Thoracic aorta (tissue), 2 donors: ENCODE measurements around the gene DDX39A. TPM values are rescaled to one million over a fixed set of nuclear protein-coding genes. Genes with fewer than 3 reads are reported as not detected.
"Not testable (repeated sequence)": the region's sequence is repeated elsewhere in the genome, so short reads cannot be mapped to it uniquely, and the experiment has no call there.

ENCODE experiments used
- ATAC-seq: fragments of 150-250 bp; one replicate; pipeline ENCODE4 v1.8.0; 2017; ENCODE audit warnings: low read depth; ENCODE audit not compliant: insufficient number of reproducible peaks, low FRiP score
- DNase-seq: peaks from one replicate; pipeline ENCODE4 v3.0.0-alpha.2; 2020; ENCODE audit warnings: low spot score
- H3K27ac ChIP-seq, 2 donors: fragments of 200-600 bp; sonication (generic); 1 replicate in 1 of 2; 2 replicates in 1 of 2; pipeline ENCODE4 v1.5.1; 2016; ENCODE audit warnings: mild to moderate bottlenecking in 2 of 2, moderate library complexity in 2 of 2
- H3K27me3 ChIP-seq: fragments of 200-600 bp; sonication (generic); replicated peaks from 2 replicates; pipeline ENCODE4 v1.6.0; 2016; ENCODE audit warnings: mild to moderate bottlenecking; ENCODE audit not compliant: insufficient read depth
- H3K36me3 ChIP-seq: fragments of 200-600 bp; sonication (generic); one replicate; pipeline ENCODE4 v1.5.1; 2016
- H3K4me1 ChIP-seq, 2 donors: fragments of 200-600 bp; sonication (generic); 1 replicate in 1 of 2; 2 replicates in 1 of 2; pipeline versions ENCODE4 v1.5.1 to v1.6.0; 2016; ENCODE audit warnings: low read depth in 2 of 2, mild to moderate bottlenecking in 1 of 2; ENCODE audit not compliant: control insufficient read depth in 1 of 2
- H3K4me3 ChIP-seq: fragments of 200-600 bp; sonication (generic); 2 replicates; pipeline ENCODE4 v1.5.1; 2016; ENCODE audit warnings: mild to moderate bottlenecking
- H3K9me3 ChIP-seq: fragments of 200-600 bp; sonication (generic); 2 replicates; pipeline ENCODE4 v1.5.1; 2016
- total RNA-seq, 2 donors: library from RNA; depleted of rRNA; stranded (reverse); fragments of >200 nt; gene quantifications; one replicate each; pipeline versions ENCODE4 v1.1.0 to v1.2.3, GENCODE V29; 2016
- TF ChIP-seq, protein P1 (sequence below): fragments of 200-600 bp; sonication (generic); IDR thresholded peaks from one replicate; pipeline ENCODE4 v1.5.1; 2019; ENCODE audit warnings: antibody characterized with exemption

DDX39A gene
- total RNA-seq, 2 donors from 2014 or later, result 77.4 to 81.6 TPM

DNA sequence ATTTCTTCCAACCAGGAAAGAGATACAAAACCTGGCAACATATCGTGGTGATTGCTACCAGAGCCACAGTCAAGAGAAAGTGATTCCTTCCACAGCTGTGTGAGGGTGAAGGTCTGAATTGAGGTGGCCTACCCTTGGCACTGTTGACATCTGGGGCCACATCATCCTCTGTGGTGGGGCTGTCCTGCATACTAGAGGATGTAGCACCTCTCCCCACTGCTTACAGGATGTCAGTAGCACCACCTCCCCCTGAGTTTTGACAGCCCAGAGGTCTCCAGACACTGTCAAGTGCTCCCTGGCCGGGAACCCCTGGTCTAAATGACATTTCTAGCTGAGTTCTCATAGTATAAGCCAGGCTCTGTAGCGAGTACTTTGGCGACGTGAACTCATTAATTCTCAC lies 40.6 kb upstream of the DDX39A start:
- Histone ChIP-seq H3K27ac (no peak overlapping the region), H3K36me3 (peaks cover 33% of the 10 kb centered on the region), H3K4me1 (no peaks in the 10 kb centered on the region), H3K4me3 (no peak overlapping the region), H3K27me3 (no peaks in the 10 kb centered on the region), H3K9me3 (no peaks in the 10 kb centered on the region)
- ATAC-seq (no peak), DNase-seq (no peak)
- TF ChIP-seq, protein P1, sequence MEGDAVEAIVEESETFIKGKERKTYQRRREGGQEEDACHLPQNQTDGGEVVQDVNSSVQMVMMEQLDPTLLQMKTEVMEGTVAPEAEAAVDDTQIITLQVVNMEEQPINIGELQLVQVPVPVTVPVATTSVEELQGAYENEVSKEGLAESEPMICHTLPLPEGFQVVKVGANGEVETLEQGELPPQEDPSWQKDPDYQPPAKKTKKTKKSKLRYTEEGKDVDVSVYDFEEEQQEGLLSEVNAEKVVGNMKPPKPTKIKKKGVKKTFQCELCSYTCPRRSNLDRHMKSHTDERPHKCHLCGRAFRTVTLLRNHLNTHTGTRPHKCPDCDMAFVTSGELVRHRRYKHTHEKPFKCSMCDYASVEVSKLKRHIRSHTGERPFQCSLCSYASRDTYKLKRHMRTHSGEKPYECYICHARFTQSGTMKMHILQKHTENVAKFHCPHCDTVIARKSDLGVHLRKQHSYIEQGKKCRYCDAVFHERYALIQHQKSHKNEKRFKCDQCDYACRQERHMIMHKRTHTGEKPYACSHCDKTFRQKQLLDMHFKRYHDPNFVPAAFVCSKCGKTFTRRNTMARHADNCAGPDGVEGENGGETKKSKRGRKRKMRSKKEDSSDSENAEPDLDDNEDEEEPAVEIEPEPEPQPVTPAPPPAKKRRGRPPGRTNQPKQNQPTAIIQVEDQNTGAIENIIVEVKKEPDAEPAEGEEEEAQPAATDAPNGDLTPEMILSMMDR, result no peak

- peaks cover 44% of the 10 kb centered on the region for H3K36me3 ChIP-seq
- not testable (repeated sequence) for DNase-seq, ATAC-seq
These were observed 33.2 kb upstream of the DDX39A start for GRCh38 chr19:14452303-14452702.

GRCh38 chr19:14450876-14451275 lies 31.7 kb upstream of the DDX39A start:
- TF ChIP-seq, protein P1, result no peak
- no peak for ATAC-seq
- Histone ChIP-seq H3K27ac (no peak overlapping the region), H3K9me3 (no peaks in the 10 kb centered on the region), H3K27me3 (no peaks in the 10 kb centered on the region), H3K36me3 (peaks cover 58% of the 10 kb centered on the region), H3K4me1 (no peaks in the 10 kb centered on the region), H3K4me3 (no peak overlapping the region)
- DNase-seq, result no peak

More at GRCh38 chr19:14452303-14452702, 33.2 kb upstream of the DDX39A start:
- H3K27me3 ChIP-seq, H3K9me3 ChIP-seq, H3K4me3 ChIP-seq, H3K27ac ChIP-seq, H3K4me1 ChIP-seq: not testable (repeated sequence)

DNA sequence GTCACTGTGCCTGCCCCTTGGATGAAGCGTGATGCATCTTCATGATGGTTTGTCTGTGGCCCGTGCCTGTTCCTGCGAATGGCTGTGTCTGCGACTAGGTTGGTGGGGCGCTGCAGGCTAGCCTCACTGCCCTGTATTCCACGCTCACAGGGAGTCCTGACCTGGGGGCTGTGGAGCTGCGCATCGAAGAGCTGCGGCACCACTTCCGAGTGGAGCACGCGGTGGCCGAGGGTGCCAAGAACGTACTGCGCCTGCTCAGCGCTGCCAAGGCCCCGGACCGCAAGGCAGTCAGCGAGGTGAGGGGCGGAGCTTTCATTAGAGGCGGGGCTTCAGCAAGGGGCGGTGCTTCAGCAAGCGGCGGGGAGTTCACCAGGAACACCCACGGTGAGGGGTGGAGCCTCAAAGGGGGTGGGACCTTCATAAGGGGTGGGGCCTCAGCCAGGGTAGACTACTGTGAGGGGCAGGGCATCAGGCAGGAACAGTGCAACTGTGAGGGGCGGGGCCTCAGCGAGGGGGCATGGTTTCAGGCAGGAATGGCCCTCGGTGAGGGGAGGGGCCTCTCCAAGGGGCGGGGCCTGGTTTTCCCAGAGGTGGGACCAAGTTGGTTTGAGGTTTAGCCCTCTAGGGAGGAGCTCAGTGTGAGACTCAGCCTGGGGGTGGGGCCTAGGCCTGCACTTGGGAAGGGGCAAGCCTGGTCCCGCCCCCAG lies 31.2 kb upstream of the DDX39A start:
- no peak overlapping the region for H3K4me3 ChIP-seq
- DNase-seq (no peak), ATAC-seq (no peak)
- H3K9me3 ChIP-seq, result no peaks in the 10 kb centered on the region
- H3K27me3 ChIP-seq, result no peaks in the 10 kb centered on the region
- no peak overlapping the region for H3K27ac ChIP-seq
- TF ChIP-seq, protein P1, result no peak
- peaks cover 62% of the 10 kb centered on the region for H3K36me3 ChIP-seq
- H3K4me1 ChIP-seq, result no peaks in the 10 kb centered on the region

DNA sequence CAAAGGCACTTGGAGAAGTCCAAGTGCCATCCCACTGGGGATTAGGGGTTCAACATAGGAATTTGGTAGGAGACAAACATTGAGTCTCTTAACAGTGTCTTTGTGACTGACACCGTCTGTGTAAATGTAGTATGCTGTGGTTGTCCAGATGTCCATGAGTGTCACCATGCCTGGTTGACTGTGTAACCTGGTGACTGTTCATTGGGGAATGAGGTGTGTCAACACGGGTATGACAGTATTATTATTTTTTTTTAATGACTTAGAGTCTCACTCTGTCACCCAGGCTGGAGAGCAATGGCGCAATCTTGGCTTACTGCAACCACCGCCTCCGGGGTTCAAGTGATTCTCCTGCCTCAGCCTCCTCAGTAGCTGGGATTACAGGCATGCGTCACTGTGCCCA lies 30.2 kb upstream of the DDX39A start:
- H3K27ac ChIP-seq, result no peak overlapping the region
- ATAC-seq, result no peak
- no peak overlapping the region for H3K4me3 ChIP-seq
- H3K9me3 ChIP-seq, result no peaks in the 10 kb centered on the region
- no peak for DNase-seq
- H3K36me3 ChIP-seq, result peaks cover 71% of the 10 kb centered on the region
- H3K4me1 ChIP-seq, result no peaks in the 10 kb centered on the region
- H3K27me3 ChIP-seq, result no peaks in the 10 kb centered on the region
- TF ChIP-seq, protein P1, result no peak
